HL-60 (cell line): ENCODE measurements around the gene MYH11.

ENCODE experiments used
- CTCF ChIP-seq: IDR thresholded peaks from one replicate; pipeline ENCODE4 v1.5.1; 2011; ENCODE audit warnings: low read length, control low read depth, inconsistent platforms; ENCODE audit not compliant: insufficient read depth
- POLR2AphosphoS5 ChIP-seq: IDR thresholded peaks from 2 replicates; pipeline ENCODE4 v1.6.1; 2012; ENCODE audit warnings: low read depth
- REST ChIP-seq: IDR thresholded peaks from 2 replicates; pipeline ENCODE4 v1.6.1; 2012; ENCODE audit warnings: low read depth; ENCODE audit not compliant: insufficient replicate concordance

- no peak for TF ChIP-seq POLR2AphosphoS5
- TF ChIP-seq CTCF: no peak
- no peak for TF ChIP-seq REST
Measured at GRCh38 chr16:15790458-15790857, 66.4 kb downstream of the MYH11 start.
